ENCODE measurements around the gene SORL1-AS1.
A peak's percentile ranks its signal among the peaks of the same experiment; 100 is the strongest.

Gene SORL1-AS1

GRCh38 chr11:121448011-121448410 lies 4.8 kb downstream of the SORL1-AS1 start:
- Histone ChIP-seq H3K27ac (ENCODE audit: low read length) (peak overlapping the region; percentile 82), H3K9me3 (ENCODE audit: control insufficient read depth, insufficient read depth, low read length) (no peaks in the 10 kb centered on the region), H3K4me1 (ENCODE audit: control insufficient read depth, insufficient read depth, low read length) (peaks cover 46% of the 10 kb centered on the region), H3K36me3 (ENCODE audit: control insufficient read depth, insufficient read depth, low read length) (peaks cover 2% of the 10 kb centered on the region), H3K27me3 (ENCODE audit: control insufficient read depth, insufficient read depth, low read length) (no peaks in the 10 kb centered on the region), H3K4me3 (ENCODE audit: low read length) (no peak overlapping the region)
- Mint-ChIP-seq H3K27ac (peak overlapping the region; percentile 98 to 99), H3K4me3 (peak overlapping the region; percentile 83), H3K27me3 (ENCODE audit: low read depth in 2 of 2) (no peaks in the 10 kb centered on the region), H3K4me1 (peaks cover 55 to 62% of the 10 kb centered on the region in 2 donors), H3K36me3 (peaks cover 16% of the 10 kb centered on the region), H3K9me3 (no peaks in the 10 kb centered on the region)
- DNase-seq (no peak), ATAC-seq (no peak)
- WGBS (ENCODE audit: insufficient coverage) = 100% methylated on average over 3 of the region's 4 CpGs
- no peak for TF ChIP-seq CTCF (IDR thresholded peaks at IDR 0.05)
- intact Hi-C loops (cut with micrococcal nuclease) = loop anchor here (2.0 kb wide), 1 partner anchor 19 kb away; no protein-coding TSS in a partner anchor

GRCh38 chr11:121446752-121447156 lies 6.0 kb downstream of the SORL1-AS1 start:
- intact Hi-C loops (cut with micrococcal nuclease) = no loop called here
- no peak overlapping the region for H3K27ac ChIP-seq (ENCODE audit: low read length)

GRCh38 chr11:121445071-121445768 lies 7.5 kb downstream of the SORL1-AS1 start:
- H3K9me3 ChIP-seq (ENCODE audit: control insufficient read depth, insufficient read depth, low read length) = no peaks in the 10 kb centered on the region
- Mint-ChIP-seq H3K4me1 (peaks cover 34 to 41% of the 10 kb centered on the region in 2 donors), H3K4me3 (no peak overlapping the region), H3K27me3 (ENCODE audit: low read depth in 2 of 2) (no peaks in the 10 kb centered on the region), H3K36me3 (peaks cover 10% of the 10 kb centered on the region), H3K27ac (no peak overlapping the region), H3K9me3 (no peaks in the 10 kb centered on the region)
- no peak overlapping the region for H3K27ac ChIP-seq (ENCODE audit: low read length)
- intact Hi-C loops (cut with micrococcal nuclease) = no loop called here
- no peak for DNase-seq
- 81% methylated on average over 14 of the region's 14 CpGs for WGBS (ENCODE audit: insufficient coverage)
- no peak for ATAC-seq
- H3K4me3 ChIP-seq (ENCODE audit: low read length) = no peak overlapping the region
- H3K27me3 ChIP-seq (ENCODE audit: control insufficient read depth, insufficient read depth, low read length) = no peaks in the 10 kb centered on the region
- H3K36me3 ChIP-seq (ENCODE audit: control insufficient read depth, insufficient read depth, low read length) = peaks cover 2% of the 10 kb centered on the region
- H3K4me1 ChIP-seq (ENCODE audit: control insufficient read depth, insufficient read depth, low read length) = peaks cover 29% of the 10 kb centered on the region
- TF ChIP-seq CTCF (IDR thresholded peaks at IDR 0.05) = no peak

More at GRCh38 chr11:121446752-121447156, 6.0 kb downstream of the SORL1-AS1 start:
- H3K27ac Mint-ChIP-seq = peak overlapping the region; percentile 49 to 59
- H3K27me3 ChIP-seq (ENCODE audit: control insufficient read depth, insufficient read depth, low read length) = no peaks in the 10 kb centered on the region
- ATAC-seq (no peak), DNase-seq (no peak)
- no peaks in the 10 kb centered on the region for H3K9me3 ChIP-seq (ENCODE audit: control insufficient read depth, insufficient read depth, low read length)
- no peaks in the 10 kb centered on the region for H3K27me3 Mint-ChIP-seq (ENCODE audit: low read depth in 2 of 2)
- peaks cover 49 to 56% of the 10 kb centered on the region in 2 donors for H3K4me1 Mint-ChIP-seq
- H3K4me3 Mint-ChIP-seq = no peak overlapping the region
- no peak for TF ChIP-seq CTCF (IDR thresholded peaks at IDR 0.05)
- peaks cover 45% of the 10 kb centered on the region for H3K4me1 ChIP-seq (ENCODE audit: control insufficient read depth, insufficient read depth, low read length)
- H3K4me3 ChIP-seq (ENCODE audit: low read length) = no peak overlapping the region
- H3K36me3 ChIP-seq (ENCODE audit: control insufficient read depth, insufficient read depth, low read length) = peaks cover 2% of the 10 kb centered on the region
- H3K9me3 Mint-ChIP-seq = no peaks in the 10 kb centered on the region
- H3K36me3 Mint-ChIP-seq = peaks cover 10% of the 10 kb centered on the region
- 83% methylated on average over 4 of the region's 4 CpGs for WGBS (ENCODE audit: insufficient coverage)

GRCh38 chr11:121444526-121444925 lies 8.2 kb downstream of the SORL1-AS1 start:
- Histone ChIP-seq H3K27me3 (ENCODE audit: control insufficient read depth, insufficient read depth, low read length) (no peaks in the 10 kb centered on the region), H3K27ac (ENCODE audit: low read length) (no peak overlapping the region), H3K4me3 (ENCODE audit: low read length) (no peak overlapping the region), H3K4me1 (ENCODE audit: control insufficient read depth, insufficient read depth, low read length) (peaks cover 22% of the 10 kb centered on the region), H3K36me3 (ENCODE audit: control insufficient read depth, insufficient read depth, low read length) (peaks cover 2% of the 10 kb centered on the region), H3K9me3 (ENCODE audit: control insufficient read depth, insufficient read depth, low read length) (no peaks in the 10 kb centered on the region)
- ATAC-seq (no peak), DNase-seq (no peak)
- Mint-ChIP-seq H3K36me3 (peaks cover 10% of the 10 kb centered on the region), H3K9me3 (no peaks in the 10 kb centered on the region), H3K27me3 (ENCODE audit: low read depth in 2 of 2) (no peaks in the 10 kb centered on the region), H3K4me1 (peaks cover 28 to 34% of the 10 kb centered on the region in 2 donors), H3K27ac (no peak overlapping the region), H3K4me3 (no peak overlapping the region)
- intact Hi-C loops (cut with micrococcal nuclease) = no loop called here
- WGBS (ENCODE audit: insufficient coverage) = 89% methylated on average over 2 of the region's 3 CpGs
- TF ChIP-seq CTCF (IDR thresholded peaks at IDR 0.05) = no peak

Data from natural killer cell (primary cell).